Peyer's patch (tissue), 4 donors: Measurements from ENCODE around the gene KCNJ10.

ENCODE experiments used
- POLR2A ChIP-seq, 2 donors: fragments of 450-650 bp; IDR thresholded peaks; one replicate each; pipeline ENCODE4 v1.5.1; 2017; ENCODE audit warnings: antibody characterized with exemption in 2 of 2, mild to moderate bottlenecking in 2 of 2, moderate library complexity in 2 of 2
- TF ChIP-seq, protein P1 (sequence below), 6 experiments: fragments of 450-650 bp in 4 of 6; fragments of 200-600 bp in 2 of 6; sonication (generic) in 1 of 6; IDR thresholded peaks; one replicate each; pipeline ENCODE4 v1.5.1; 2017 to 2019; ENCODE audit warnings: antibody characterized with exemption in 6 of 6, mild to moderate bottlenecking in 3 of 6, moderate library complexity in 1 of 6

DNA sequence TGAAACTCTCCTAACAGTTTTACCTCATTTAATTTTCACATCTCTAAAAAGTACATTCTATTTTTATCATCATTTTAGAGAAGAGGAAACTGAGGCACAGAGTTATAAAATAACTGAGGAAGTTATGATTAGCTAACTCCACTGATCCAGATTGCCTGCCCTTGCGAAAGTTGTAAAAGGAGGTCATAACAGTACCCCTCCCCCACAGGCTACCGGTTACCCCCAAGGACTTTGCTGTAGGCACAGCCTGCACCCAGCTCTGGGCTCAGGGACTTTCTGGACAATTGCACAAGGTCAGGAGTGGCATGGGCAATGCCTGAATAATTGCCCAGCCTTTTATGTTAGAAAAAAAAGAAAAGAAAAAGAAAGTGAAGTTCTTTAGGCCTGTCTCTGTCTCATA lies 60.9 kb downstream of the KCNJ10 start:
- TF ChIP-seq, protein P1, sequence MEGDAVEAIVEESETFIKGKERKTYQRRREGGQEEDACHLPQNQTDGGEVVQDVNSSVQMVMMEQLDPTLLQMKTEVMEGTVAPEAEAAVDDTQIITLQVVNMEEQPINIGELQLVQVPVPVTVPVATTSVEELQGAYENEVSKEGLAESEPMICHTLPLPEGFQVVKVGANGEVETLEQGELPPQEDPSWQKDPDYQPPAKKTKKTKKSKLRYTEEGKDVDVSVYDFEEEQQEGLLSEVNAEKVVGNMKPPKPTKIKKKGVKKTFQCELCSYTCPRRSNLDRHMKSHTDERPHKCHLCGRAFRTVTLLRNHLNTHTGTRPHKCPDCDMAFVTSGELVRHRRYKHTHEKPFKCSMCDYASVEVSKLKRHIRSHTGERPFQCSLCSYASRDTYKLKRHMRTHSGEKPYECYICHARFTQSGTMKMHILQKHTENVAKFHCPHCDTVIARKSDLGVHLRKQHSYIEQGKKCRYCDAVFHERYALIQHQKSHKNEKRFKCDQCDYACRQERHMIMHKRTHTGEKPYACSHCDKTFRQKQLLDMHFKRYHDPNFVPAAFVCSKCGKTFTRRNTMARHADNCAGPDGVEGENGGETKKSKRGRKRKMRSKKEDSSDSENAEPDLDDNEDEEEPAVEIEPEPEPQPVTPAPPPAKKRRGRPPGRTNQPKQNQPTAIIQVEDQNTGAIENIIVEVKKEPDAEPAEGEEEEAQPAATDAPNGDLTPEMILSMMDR (IDR thresholded peaks at IDR 0.05): no peak
- no peak for TF ChIP-seq POLR2A (IDR thresholded peaks at IDR 0.05)
